ENCODE measurements around the gene COPS4.
"Not testable (repeated sequence)": the region's sequence is repeated elsewhere in the genome, so short reads cannot be mapped to it uniquely, and the experiment has no call there.

COPS4 gene

DNA sequence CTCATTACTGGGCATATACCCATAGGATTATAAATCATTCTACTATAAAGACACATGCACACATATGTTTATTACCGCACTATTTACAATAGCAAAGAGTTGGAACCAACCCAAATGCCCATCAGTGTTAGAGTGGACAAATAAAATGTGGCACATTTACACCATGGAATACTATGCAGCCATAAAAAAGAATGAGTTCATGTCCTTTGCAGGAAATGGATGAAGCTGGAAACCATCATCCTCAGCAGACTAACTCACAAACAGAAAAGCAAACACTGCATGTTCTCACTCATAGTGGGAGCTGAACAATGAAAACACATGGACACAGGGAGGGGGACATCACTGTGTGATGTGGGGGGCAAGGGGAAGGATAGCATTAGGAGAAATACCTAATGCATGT lies 11.4 kb upstream of the COPS4 start:
- not testable (repeated sequence) for DNase-seq (ENCODE audit: low read depth)

DNA sequence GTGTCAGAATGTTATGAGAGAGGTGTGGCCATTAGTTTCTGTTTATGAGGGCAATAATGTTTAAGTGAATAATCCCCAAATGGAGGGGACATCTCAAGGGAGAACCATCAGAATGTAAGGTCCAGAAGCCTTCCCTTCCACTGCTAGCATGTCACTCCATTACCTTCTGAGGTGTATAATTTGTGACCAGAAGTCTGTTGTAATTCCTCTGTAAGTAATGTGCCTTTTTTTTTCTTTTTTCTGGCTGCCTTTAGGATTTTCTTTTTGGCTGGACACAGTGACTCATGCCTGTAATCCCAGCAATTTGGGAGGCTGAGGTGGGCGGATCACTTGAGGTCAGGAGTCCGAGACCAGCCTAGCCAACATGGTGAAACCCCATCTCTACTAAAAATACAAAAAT lies 10.8 kb upstream of the COPS4 start:
- no peak for DNase-seq (ENCODE audit: low read depth)

DNA sequence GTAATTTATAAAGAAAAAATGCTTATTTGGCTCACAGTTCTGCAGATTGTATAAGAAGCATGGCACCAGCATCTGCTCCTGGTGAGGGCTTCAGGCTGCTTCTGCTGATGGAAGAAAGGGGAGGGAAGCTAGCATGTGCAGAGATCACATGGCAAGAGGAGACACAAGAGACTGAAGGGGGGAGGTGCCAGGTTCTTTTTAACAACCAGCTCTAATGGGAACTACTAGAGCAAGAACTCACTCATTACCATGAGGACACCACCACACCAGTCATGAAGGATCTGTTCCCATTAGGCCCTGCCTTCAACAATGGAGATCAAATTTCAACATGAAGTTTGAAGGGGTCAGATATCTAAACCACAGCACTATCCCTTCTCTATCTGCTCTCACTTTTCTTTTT lies 9.4 kb upstream of the COPS4 start:
- no peak for DNase-seq (ENCODE audit: low read depth)

DNA sequence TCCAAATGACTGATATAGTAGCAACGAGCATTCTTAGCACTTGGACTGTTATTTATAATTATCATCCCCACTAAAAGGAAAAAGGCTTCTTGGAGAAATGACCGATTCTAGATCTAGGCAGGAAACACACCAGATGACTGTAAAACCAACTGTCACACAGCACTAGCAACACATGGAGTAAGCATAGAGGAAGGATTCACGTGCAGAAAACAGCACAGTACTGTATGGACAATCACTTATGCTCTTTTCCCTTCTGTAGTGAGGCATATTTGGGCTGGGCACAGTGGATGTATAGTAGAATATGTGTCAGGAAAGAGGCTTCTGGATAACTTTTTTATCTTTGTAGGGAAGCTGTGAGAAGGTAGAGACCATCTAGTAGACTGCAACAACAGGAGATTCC lies 6.0 kb upstream of the COPS4 start:
- DNase-seq (ENCODE audit: low read depth) = no peak

DNA sequence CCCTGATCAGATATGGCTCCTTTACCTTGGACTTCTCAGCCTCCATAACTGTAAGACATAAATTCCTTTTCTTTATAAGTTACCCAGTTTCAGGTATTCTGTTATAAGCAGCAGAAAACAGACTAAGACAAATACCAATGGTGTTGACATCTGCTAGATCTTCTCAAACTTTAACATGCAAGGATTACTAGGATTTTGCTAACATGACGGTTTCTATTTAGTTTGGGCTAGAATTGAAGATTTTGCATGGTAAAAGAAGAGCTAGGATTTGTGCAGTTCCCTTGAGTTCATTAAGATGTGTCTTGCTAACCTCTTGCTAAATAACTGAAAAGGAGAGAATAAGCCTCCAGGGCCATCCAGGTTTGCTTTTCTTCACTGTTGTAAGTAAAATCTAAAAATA lies 5.3 kb upstream of the COPS4 start:
- no peak for DNase-seq (ENCODE audit: low read depth)

DNA sequence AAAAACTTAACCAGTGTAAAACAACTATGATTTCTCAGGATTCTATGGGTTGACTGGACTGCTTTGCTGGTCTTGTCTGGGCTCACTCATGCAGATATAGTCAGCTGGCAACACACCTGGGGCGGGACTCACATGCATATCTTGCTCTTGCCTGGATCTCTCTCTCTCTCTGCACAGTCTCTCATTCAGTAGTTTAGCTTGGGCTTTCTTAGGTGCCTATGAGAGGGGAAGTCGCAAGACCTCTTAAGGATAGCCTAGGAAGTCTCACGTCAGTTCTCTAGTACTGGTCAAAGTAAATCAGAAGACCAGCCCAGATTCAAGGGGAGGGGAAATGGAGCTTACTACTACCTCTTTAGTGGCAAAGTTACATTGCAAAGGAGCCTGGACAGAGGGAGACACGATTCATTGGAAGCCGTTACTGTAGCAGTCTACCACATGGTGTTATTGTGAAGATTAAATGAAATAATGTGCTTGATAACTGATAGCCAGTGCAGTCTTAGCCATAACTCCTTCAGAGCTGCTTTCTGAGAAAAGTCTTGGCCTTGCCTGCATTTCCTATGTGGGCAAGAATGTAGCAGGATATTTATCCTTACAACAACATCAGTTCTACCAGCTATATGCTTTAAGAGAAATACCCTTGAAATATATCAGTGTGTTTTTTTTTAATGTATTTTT lies 2.1 kb downstream of the COPS4 start:
- no peak for DNase-seq (ENCODE audit: low read depth)

DNA sequence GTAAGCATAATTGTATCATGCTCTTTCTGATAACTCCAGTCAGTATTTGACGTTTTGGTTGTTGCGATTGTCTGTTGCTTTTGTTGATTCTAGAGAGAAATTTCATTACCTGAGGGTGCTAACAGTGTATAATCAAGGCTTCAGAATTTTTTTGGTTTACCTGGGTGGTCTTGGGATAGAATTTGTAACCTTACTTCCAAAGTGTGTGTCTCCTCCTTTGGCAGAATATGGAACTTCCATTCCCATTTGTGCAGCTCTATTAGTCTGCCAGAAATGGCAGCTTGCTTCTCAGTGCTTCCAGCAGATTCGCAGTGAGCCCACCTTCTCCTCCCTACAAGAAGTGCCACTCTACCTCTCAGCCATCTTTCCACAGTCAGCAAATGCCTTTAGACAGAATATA lies 5.3 kb downstream of the COPS4 start:
- no peak for DNase-seq (ENCODE audit: low read depth)

DNA sequence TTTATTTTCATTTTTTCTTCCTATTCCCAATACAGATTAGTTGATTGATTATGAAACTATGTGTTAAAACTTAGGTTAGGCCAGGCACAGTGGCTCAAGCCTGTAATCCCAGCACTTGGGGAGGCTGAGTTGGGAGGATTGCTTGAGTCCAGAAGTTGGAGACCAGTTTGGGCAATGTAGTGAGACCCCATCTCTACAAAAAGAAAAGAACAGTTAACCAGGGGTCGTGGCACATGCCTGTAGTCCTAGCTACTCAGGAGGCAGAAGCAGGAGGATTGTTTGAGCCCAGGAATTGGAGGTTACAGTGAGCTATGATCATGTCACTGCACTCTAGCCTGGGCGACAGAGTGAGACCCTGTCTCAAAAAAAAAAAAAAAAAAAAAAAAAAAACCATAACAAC lies 8.2 kb downstream of the COPS4 start:
- not testable (repeated sequence) for DNase-seq (ENCODE audit: low read depth)

DNA sequence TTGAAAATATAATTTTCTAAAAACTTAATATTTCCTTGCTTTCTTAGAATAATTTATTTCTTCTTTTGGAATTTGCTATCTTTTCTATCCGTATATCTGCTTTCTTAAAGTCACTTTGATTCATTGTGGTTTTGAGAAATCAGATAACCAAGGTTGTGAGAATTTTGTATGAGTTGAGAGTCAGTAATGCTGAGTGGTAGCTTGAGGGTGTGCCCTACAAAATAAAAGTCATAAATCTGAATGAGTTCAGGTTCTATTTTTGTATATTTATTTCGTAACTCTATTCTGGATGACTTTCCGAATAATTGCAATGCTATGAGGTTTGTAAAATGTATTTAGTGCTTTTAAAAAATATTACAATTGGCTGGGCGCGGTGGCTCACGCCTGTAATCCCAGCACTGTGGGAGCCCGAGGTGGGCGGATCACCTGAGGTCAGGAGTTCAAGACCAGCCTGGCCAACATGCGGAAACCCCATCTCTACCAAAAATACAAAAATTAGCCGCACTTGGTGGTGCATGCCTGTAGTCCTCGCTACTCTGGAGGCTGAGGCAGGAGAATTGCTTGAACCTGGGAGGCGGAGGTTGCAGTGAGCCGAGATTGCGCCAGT lies 8.9 kb downstream of the COPS4 start:
- peak; percentile 67 for DNase-seq (ENCODE audit: low read depth)

DNA sequence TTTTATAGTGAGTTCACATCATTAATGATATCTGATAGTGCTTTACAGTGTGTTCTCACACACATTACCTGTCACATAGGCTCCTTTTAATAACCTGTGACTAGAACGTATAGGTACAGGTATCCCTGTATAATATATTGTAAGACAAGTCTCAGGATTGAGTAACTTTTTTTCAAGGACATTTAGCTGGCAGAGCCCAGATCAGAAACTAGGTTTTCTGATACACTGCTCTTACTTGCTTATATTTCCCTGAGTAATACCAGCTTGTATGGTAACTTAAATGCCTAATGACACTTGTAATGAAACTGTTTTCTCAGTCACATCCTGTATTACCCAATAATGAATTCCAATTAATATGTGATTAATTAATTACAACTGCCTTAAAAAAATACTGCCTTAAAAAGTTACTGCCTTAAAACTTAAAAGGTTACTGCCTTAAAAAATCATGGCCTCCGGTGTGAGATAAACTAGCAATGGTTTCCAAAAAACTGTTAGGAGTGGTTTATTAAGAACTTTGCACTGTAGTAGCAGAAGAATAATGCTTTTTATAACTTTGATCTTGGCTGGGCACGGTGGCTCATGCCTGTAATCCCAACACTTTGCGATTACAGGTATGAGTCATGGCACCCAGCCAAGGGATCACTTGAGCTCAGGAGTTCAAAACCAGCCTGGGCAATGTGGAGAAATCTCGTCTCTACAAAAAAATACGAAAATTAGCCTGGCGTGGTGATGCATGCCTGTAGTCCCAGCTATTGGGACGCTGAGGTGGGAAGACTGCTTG lies 11.9 kb downstream of the COPS4 start:
- DNase-seq (ENCODE audit: low read depth) = no peak

DNA sequence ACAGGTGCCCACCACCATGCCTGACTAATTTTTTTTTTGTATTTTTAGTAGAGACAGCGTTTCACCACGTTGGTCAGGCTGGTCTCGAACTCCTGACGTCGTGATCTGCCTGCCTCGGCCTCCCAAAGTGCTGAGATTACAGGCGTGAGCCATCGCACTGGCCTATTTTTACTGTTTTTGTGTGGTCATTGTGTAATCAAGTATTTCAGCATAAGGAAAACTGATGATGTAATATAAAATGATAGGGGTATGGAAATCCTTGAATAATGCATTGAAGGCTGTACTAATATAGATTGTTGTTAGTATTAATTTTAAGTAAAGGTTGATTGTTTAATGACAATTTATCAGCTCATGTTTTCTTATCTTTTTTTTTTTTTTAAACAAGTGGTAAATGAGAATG lies 13.8 kb downstream of the COPS4 start:
- not testable (repeated sequence) for DNase-seq (ENCODE audit: low read depth)

DNA sequence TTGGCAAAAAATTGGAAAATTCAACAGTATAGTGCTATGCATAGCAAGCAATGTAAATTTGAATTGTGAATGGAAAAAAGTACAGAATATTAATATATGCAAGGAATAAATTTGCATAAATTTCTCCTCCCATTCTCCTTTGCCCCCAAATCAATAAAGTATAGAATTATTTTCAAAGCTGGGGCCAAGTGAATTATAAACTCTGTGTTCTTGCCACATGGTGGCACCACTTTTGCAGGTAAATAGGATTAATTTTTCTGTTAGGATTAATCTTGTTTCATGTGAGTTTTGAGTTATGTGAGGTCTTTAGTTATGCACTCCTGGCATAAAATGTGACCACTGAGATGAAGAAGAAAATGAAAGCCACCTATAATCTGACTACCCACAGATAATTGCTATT lies 19.9 kb downstream of the COPS4 start:
- no peak for DNase-seq (ENCODE audit: low read depth)

DNA sequence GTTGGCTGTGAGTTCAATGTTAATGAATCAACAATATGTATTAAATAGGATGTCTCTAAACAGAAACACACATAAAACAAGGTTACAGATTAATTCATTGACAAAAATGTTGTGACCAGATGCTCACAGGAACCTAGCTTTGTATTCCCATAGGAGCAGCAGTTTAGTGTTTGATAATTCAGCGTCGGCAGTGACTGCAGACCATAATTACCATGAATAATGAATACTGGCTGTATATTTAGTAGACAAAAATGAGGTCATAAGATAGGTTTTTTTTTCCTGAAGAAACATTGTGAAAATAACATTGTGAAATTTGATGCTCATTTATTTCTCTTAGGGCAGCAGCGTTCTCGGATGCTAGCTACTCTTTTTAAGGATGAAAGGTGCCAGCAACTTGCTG lies 27.8 kb downstream of the COPS4 start:
- peak; percentile 50 for DNase-seq (ENCODE audit: low read depth)

DNA sequence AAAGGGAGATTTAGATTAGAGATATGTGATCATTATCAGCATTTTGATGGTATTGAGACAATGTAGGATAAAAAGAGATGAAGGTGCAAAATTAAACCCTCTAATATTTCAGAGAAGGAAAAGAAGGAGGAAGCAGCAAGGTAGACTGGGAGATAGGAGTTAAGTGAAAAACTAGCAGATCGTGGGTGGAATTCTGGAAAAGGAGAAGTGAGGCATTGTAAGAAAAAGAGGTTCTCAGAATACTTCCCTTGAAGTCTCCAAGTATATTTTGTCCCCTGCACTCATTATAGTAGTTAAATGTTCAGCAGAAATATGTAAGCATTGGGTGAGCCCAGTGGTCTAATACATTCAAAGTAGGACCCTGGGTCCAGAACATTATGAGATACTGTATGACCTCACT lies 30.3 kb downstream of the COPS4 start:
- DNase-seq (ENCODE audit: low read depth) = no peak

DNA sequence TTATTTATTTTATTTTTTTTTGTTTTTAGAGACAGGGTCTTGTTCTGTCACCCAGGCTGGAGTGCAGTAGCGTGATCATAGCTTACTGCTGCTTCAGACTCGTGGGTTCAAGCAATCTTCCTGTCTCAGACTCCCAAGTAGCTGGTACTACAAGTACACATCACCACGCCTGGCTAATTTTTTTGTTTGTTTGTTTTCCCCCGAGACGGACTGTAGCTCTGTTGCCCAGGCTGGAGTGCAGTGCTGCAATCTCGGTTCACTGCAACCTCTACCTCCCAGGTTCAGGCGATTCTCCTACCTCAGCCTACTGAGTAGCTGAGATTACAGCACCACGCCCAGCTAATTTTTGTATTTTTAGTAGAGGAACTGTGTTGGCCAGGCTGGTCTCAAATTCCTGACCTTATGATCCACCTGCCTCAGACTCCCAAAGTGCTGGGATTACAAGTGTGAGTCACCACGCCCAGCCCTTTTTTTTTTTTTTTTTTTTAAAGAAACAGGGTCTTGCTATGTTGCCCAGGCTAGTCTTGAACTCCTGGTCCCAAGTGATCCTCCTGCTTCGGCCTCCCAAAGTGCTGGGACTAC lies 32.2 kb downstream of the COPS4 start:
- no peak for DNase-seq (ENCODE audit: low read depth)

DNA sequence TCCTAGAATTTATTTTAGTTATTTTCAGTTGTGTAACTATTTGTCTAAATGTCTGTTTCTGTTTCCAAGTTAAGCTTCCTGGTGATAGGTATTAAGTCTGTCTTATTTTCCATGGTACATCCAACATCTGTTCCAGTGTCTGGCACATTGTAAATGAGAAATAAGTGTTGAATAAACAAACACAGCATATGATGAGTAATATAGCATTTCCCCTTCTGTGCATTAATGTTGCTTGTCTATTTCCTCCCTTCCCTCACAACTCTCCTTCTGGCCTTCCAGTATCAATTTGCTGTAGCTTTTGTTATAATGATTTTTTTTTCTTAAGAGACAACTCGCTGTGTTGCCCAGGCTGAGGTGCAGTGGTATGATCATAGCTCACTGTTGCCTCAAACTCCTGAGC lies 36.1 kb downstream of the COPS4 start:
- DNase-seq (ENCODE audit: low read depth) = no peak

DNA sequence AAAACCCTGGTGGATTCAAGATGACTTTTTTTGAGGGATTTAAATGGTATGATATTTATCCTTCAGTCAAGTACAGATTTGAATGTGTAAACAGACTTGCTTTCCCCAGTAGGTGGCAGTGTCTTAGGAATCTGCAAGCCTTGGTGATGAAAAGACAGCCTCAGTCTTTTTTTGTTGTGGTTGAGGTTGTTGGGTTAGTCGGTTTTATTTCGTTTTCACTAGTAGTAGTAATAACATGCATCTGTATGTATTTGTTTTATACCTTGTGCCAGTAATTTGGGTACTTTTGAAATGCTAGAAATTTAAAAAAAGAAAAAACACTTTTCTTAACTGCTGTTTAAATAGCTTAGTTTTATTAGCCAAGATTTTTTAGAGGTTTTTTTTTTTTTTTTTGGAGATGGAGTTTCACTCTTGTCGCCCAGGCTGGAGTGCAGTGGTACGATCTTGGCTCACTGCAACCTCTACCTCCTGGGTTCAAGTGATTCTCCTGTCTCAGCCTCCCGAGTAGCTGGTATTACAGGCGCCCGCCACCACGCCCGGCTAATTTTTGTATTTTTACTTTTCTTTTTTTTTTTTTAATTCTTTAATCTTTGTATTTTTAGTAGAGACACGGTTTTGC lies 39.2 kb downstream of the COPS4 start:
- peak; percentile 67 for DNase-seq (ENCODE audit: low read depth)

DNA sequence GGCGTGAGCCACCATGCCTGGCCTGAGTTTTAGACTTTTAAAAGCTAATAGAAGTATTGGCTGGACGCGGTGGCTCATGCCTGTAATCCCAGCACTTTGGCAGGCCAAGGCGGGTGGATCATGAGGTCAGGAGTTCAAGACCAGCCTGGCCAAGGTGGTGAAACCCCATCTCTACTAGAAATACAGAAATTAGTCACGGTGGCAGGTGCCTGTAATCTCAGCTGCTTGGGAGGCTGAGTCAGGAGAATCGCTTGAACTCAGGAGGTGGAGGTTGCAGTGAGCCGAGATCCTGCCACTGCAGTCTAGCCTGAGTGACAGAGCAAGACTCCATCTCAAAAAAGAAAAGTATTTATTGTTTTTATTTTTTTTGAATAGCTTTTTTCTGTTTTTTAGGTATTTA lies 39.8 kb downstream of the COPS4 start:
- not testable (repeated sequence) for DNase-seq (ENCODE audit: low read depth)

DNA sequence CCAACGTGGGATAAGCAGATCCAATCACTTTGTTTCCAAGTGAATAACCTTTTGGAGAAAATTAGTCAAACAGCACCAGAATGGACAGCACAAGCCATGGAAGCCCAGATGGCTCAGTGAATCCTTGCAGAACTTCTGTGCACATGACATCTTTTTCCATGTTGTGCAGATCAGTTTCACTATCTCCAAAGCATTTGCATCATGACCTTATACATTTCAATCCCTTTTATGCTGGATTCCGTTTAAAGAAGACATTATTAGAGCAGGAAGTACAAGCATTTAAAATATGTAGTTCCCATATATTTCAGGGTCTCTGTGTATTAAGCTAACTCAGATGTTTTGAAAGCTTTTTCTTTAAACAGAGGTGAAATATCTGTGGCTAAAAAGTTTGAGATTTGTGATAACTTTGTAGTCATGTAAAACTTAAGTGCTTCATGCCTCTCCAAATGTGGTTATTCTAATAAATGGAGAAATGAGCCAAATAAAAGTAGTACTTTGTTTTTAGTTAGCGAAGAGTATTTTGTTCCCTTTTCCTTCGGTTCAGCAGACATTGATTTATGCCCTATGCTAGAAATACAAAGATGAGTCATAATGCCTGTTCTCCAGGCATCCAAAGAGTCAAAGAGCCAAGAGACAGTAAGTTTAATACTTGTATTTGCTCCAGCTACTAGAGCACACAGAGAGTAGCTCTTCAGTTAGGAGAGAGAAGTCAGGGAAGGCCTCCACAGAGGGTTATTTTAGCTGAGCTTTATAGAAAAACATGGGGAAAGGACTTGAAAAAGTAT lies 40.5 kb downstream of the COPS4 start:
- peak; percentile 76 for DNase-seq (ENCODE audit: low read depth)

DNA sequence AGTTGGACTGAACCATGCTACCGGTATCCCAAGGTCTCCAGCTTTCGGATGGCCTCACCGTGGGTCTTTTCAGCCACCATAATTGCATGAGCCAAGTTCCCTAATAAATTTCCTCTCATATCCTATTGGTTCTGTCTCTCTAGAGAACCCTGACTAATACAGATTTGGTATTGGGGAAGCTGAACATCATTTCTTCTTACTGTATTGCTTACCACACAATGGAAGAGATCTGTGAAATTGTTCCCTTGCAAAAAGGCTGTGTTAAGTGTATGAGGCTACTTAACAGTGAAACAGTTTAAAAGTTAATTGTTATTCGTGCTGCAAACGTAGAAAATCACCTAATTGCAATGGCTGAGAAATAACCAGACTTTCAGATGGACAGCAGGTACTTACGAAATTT lies 45.6 kb downstream of the COPS4 start:
- DNase-seq (ENCODE audit: low read depth) = no peak

DNA sequence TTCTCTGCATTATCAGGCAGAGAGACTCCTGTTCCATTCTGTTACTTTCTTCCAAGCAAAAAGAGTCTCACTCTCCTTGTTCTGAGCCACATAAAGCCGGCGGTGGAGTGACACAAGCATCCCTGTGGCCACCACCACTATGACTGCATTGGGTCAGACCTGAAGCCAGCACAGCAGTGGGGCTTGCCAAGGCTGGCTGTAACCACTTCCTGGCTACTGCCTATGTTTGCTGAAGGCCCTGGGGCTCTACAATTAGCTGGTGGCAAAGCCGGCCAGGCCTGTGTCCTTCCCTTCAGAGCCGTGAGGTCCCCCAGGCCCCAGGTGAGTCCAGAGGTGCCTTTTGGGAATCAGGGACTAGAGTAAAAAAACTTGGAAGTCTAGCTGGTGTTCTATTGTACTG lies 47.8 kb downstream of the COPS4 start:
- DNase-seq (ENCODE audit: low read depth) = no peak
